ENCODE results near the gene METRNL.
"Not testable (repeated sequence)": the region's sequence is repeated elsewhere in the genome, so short reads cannot be mapped to it uniquely, and the experiment has no call there.

The METRNL gene

DNA sequence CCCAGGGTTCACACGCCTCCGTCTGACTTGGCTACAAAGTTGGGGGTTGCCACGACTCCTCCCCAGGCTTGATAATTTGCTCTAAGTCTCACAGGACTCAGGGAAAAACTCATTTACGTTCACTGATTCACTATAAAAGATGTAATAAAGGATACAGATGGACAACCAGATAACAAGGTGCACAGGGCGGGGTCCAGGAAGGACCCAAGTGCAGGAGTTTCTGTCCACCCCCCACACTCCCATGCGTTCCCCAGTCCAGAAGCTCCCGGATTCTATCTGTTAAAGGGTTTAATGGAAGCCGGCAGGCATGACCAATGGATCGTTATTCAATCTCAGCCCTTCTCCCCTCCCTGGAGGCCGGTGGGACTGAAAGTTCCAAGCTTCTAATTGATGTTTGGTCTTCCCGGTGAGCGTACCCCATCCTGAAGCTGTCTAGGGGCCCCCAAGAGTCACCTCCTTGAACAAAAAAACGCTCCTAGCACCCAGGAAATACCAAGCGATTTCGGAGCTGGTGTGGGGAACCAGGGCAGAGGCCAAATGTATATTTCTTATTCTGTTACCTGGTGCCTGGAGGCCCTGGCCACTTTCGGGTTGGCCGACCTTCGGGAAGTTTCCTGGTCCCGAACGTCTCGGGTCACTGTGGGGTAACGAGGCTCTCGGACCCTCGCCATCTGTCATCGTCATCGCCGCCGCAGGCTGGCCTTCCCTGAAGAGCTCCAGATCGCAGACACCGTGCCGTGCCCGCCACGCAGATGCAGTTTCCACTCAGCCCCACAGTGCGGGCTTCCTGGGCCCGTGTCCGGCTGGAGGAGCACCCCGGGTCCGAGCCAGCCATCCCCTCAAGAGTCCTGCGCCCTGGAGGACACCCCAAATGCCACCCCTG, 13.5 kb upstream of the METRNL start:
- DNase-seq (ENCODE audit: low read depth in 2 of 3, low spot score in 2 of 3): no peak

DNA sequence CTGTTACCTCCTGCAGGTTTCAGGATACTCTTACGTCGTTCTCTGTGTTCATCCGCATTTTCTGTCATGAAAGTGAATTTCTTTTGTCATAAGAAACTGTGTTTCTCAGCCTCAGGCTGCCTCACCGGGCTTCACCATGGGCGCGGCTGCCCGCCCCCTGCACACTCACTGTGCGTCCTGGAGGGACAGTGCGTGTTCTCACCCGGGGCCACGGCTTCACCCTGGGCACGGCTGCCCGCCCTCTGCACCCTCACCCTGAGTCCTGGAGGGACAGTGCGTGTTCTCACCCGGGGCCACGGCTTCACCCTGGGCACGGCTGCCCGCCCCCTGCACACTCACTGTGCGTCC, 12.9 kb upstream of the METRNL start:
- DNase-seq (ENCODE audit: low read depth in 2 of 3, low spot score in 2 of 3): not testable (repeated sequence)

DNA sequence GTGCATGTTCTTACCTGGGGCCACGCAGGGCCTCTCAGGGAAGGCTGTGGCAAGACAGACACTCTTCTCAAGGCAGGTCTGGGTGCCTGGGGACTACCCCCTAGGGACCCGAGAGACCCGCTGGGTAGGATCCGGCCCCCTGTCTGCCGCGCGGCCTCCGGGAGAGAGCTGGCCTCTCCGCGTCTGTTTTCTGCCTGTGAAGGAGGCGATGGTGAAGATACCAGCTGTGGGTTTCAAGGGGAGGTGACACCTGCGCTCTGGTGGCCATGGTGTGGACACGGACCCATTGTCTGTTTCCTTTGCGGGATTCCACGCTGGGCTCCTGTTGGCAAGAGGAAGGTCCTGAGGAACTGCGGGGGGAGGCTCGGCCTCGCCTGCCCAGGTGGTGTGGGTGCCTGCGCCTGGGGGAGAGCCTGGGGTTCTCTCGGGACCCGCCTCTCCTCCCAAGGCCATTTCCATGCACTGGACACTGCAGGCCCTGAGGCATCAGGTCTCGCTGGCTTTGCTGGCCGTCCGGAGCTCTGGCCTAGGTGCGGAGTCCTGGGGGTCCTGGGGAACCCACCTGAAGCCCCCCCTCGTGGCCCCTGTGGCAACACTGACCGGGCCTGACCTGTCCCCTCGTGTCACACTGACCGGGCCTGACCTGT, 12.2 kb upstream of the METRNL start:
- no peak for DNase-seq (ENCODE audit: low read depth in 2 of 3, low spot score in 2 of 3)

DNA sequence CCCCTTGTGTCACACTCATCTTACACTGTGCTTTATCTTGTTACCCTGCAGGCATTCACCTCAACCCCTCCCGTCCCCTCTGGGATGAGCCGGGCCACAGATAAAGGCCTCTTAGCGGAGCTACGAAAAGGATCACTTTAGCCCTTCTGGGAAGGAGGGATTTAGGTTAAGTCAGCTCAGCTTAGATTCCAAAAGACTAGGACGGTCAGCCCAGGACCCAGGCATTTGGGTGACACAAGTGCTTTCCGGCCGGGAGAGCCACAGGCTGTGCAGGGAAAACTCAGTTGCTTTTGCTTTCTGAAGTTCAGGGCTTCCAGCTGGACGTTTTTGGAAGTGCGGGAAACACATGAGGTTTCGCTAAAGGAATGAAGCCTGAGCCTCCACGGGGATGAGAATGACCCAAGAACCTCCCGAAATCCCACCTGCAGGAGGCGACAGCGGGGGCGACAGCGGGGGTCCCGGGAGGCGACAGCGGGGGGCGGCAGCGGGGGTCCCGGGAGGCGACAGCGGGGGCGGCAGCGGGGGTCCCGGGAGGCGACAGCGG, 11.6 kb upstream of the METRNL start:
- no peak for DNase-seq (ENCODE audit: low read depth in 2 of 3, low spot score in 2 of 3)

DNA sequence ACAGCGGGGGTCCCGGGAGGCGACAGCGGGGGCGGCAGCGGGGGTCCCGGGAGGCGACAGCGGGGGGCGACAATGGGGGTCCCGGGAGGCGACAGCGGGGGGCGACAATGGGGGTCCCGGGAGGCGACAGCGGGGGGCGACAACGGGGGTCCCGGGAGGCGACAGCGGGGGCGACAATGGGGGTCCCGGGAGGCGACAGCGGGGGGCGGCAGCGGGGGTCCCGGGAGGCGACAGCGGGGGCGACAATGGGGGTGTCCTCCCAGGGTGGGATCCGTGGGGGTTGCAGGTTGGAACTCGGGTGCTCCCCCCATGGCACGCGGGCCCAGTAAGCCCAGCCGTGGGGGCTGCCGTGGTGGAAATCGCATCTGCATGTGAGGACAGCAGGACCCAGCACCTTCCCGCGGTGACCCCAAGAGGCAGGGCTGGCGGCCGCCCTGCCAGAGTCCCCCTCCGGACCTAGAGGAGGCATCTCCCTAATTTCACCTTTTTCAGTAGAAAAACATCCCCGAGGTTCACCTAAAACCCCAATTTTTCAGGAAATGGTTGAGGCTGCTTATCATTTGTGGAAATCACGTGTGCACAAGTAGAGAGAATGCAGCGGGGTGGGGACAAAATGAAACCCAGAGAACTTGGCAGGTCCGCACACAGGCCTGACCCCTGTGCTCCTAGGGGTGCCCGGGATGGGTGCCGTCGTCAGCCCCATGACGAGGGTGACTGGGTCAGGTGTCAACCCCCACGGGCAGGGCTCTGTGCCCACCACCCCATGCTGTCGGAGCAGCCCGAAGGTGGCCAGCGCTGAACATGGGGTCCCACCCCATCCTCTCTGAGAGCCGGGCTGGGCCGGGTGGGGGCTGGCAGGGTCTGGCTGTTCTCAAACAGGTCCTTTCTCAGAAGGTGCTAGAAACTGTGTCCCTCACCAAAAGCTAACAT, 10.5 kb upstream of the METRNL start:
- no peak for DNase-seq (ENCODE audit: low read depth in 2 of 3, low spot score in 2 of 3)

DNA sequence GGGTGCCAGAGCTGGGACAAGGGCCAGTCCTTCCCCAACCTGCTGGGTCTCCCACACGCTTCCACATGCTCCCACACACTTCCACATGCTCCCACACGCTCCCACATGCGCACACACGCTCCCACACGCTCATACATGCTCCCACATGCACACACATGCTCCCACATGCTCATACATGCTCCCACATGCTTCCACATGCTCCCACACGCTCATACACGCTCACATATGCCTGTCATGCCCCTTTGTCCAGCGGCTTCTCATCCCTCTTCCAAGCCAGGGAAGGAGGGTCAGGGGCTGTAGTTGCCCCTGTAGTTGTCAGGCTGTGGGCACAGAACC, 9.9 kb upstream of the METRNL start:
- DNase-seq (ENCODE audit: low read depth in 2 of 3, low spot score in 2 of 3): no peak

DNA sequence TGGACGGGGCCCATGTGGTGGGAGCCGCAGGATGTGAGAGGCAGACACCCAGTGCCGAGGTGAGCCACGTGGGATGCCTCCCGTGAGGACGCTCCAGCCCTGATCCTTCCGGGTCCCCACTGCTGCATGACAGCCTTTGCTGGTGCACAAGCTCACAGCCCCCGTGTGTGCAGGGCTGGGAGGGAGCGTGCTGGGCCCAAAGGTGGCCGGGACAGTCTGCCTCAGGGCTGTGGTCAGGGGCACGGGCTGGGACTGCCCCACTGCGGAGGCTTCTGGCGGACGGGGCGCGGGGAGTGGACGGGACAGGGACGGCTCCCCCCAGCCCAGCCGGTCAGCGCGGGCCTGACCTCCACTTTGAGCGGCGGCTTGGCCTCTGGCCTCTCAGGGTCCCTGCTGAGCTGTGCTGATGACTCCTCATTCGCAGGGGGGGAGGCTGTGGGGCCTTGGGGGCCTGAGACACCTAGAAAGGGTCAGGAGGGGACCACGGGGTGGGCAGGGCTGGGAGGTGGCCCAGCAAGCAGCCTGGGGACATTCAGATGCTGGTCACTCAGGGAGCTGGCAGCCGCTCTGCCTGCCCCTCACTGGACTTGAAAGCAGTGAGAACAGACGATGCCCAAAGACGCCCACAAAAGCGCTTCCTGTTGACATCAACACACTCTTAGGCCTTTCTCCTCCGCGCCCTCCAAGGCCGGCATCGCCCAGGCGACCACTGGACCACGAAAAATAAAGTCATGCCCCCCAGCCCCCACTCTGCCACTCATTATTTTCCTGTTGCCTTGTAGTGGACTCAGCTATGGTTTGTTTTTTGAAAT, 9.3 kb upstream of the METRNL start:
- DNase-seq (ENCODE audit: low read depth in 2 of 3, low spot score in 2 of 3): no peak

DNA sequence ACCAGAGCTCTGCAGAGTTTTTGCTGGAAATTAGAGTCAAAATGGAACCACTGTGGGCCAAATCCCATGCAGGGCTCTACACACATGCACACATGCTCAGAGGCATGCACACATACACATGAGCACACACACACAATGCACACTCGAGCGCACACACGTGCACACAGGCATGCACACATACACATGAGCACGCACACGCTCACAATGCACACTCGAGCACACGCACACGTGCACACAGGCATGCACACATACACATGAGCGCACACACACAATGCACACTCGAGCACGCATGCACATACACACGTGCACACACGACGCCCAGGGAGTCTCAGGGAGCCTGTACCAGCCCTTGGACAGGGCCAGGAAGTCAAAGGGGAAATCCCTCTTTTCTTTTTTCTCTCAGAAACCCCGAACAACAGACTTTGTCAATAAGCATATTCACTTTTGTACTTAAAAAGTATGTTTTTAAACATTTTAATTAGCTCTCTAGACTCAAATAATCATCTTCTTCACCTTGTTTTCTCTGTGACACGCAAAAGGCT, 8.5 kb upstream of the METRNL start:
- no peak for DNase-seq (ENCODE audit: low read depth in 2 of 3, low spot score in 2 of 3)

DNA sequence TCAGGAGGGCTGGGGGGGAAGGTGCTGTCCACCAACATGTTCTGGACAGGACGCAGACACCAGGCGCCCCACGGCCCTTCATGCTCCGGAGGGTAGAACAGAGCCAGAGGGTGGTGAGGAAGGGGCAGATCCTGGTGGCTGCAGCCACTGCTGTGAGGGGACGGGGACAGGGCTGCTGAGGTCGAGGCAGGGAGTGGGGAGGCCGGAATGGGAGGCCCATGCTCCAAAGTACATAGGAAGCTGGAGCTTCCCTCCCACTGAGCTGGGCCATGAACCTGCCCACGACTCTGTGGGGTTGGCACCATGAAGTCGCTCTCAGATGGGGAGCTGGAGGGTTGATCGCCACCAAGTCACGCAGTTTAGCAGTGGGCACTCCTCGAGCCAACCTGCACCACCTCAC, 8.0 kb upstream of the METRNL start:
- DNase-seq (ENCODE audit: low read depth in 2 of 3, low spot score in 2 of 3): no peak

DNA sequence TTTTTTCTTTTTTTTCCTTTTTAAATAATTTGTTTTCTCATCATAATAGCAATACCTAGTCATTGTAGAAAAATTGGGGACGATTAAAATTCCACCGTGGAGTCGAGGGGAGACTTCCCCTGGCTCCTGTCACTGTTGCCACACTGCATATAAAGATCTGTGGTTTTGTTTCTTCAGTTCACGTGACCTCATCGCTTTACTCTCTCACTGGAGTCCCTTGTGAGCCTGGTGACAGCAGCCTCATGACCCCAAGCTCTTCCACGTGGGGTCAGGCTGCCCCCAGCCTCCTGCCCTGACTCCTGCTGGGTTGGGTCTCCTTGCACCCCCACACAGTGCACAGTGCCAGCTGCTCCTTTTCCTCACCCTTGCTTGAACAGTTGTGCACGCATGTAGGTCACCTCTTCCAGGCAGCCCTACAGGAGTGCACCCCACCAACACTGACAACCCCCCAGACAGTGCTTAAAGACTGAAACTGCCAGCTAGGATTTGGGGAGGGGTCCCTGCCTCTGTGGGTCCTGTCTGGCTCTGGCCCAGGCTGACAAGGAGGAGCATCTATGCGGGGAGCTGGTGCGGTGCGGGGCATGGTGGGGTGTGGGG, 7.3 kb upstream of the METRNL start:
- DNase-seq (ENCODE audit: low read depth in 2 of 3, low spot score in 2 of 3): no peak

DNA sequence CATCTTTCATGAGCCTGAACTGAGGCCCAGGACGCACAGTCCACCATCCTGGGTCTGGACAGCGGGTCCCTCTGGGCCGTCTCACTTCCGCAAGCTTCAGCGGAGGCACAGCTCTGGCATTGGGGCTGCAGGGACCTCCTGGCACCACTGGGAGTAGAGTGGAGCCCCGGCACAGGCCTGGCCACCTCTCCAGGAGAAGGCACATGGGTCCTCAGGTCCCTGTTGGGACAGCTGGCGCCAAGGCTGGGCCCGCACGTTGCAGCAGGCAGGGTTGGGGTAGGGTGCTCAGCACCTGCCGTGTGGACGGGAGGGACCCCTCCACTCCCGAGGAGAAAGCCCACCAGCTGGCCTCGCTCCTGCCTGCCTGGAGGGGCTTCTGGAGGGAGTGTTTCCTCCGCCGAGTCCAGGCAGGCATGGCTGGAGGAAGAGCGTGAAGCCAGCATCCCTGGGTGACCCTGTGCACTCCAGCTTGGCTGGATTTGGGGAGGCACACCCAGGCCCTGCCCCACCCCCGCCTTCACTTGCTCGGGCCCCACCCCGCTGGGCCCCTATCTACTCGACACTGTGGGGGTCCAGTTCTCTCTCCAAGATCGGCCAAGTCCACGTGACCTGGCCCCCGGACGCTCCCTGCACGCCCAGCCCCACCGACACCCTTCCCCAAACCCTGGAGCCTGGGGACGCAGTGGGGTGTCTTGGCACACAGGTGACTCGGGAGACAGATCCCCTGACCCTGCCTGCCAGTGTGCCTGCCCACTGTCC, 6.6 kb upstream of the METRNL start:
- DNase-seq (ENCODE audit: low read depth in 2 of 3, low spot score in 2 of 3): no peak

DNA sequence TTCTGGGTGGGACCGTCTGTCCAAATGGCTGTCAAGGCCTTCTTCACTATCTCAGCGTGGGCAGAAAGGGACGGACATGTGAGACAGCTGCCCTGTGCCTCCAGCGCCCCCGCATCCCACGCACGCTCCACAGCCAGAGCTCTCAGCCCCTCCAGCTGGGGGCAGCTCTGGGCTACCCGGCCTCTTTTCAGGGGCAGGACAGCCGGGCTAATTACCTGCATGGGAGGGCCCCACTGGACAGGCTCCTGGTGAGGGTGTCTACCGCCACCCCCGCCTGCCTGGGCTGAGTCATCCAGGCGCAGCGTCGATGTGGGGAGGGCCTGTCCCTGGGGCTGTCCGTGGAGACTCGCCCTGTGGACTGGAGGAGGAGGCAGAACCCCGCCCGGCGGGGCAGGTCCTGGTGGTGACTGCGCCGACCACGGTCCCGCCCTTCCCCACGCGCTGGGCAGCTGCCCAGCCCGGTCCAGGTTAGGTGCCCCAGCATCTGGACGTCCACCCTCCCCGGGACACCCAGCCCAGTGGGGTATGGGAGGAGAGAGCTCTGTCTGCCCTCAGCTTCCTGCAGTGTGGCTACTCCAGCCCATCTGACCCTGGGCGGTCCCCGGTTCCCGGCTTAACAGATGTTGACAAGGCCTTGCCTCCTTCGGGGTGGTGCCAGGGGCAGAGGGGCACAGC, 5.9 kb upstream of the METRNL start:
- DNase-seq (ENCODE audit: low read depth in 2 of 3, low spot score in 2 of 3): no peak

DNA sequence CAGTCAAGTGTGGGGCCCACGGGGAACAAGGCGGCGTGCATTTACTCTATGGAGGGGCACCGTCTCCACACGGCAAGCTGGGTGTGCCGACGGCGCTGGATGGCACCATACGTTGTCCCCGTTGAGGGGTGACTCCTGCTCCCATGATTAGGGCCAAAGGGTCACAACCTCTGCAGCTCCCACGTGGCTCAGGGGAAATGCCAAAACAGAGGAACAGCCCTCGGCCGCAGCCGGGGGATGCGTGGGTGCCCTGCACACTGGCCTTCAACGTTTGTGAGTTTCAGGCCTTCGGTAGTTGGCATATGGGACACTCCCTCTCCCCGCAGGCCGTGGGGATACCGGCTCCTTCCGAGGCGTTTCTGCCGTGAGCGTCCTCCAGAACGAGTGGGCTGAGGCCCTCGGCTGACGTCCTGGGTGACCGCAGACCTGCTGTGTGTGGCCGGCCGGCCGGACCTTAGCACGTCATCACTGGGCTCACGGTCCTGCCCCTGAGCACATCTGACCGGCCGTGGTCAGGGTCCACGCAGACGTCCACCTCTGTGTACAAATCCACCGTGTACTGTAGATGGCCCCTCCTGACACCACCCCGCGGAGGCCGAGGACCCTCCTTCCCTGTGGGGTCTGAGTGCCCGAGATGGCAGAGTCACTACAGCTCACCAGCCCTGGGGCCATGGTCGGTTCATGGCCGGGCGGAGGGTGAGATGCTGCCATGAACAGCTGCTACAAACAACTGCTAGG, 4.8 kb upstream of the METRNL start:
- no peak for DNase-seq (ENCODE audit: low read depth in 2 of 3, low spot score in 2 of 3)

DNA sequence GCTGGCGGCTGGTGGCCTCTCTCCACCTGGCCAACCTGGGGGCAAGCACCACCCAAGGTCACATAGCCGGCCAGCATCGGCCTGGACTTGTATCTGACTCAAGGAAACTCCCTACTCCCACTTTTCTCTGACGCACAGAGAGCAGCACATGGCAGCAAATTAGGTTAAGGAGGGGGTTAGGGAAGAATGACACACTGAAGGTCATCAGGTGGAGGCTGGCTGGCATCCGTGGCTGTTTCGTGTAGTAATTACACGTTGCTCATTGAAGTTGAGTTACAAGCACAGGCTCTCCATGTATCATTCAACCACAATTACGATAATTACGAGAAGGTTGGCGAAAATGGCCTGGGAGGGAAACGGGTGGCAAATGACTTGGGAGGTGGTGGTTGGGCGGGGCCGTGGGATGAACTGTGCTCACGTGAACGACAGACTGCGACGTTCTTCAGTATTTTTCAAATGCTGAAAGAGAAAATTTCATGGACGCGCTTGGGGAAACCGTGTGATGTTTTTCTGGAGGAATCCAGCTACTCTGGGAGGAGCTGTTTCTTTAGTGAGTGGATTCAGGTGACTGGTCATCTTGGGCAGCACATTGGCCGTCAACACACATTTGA, 4.0 kb upstream of the METRNL start:
- DNase-seq (ENCODE audit: low read depth in 2 of 3, low spot score in 2 of 3): no peak

DNA sequence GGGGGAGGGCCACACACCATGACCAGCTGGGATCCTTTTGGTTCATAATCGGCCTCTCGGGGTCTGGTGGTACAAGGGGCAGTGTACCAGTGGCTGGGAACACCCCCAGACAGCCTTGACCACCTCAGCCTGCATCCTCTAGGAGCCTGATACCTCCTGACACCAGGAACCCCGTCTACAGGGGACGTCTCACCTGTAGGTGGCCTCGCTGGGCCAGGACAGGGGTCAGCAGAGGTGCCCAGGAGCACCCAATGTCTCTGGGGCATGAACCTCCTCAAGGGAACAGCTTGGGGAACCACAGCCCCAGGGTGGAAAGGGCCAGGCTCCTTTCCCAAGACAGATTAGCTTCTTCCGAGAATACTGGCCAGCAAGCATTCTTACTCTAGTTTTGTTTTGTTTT, 2.5 kb upstream of the METRNL start:
- DNase-seq (ENCODE audit: low read depth in 2 of 3, low spot score in 2 of 3): no peak

DNA sequence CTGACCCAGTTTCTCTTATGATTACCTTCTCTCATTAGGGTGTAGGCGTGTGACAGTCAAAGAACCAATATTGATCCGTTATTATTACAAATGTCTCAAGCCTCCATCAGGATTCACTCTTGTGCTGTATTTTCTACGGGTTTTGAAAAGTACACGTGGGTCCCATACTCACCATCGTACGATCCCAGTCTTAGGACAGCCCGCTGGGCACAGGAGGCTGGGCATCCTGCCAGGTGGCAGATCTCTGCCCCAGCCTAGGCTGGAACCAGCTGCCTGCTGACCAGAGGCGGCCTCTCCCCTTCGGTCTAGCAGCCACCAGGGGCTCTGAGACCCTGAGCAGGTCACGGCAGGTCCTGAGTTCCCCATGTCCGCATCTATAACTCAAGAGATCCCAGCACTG, 2.0 kb upstream of the METRNL start:
- DNase-seq (ENCODE audit: low read depth in 2 of 3, low spot score in 2 of 3): no peak

DNA sequence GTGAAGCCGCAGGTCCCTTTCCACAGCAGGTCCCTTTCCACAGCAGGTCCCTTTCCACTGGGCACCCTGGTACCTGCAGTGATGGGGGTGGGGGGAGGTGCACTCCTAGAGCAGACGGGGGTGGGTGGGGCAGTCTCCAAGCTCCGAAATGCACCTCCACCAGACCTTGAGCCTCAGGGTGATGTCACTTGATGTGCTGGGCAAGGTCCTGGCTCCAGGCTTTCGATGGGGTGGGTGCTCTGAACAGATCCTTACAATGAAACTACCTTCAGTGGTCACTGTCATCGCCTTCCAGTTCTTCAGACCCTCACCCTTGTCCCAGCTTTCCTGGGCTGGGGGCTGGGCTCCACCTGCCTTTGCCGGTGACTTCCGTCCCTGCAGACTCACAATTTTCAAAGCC, 1.5 kb upstream of the METRNL start:
- no peak for DNase-seq (ENCODE audit: low read depth in 2 of 3, low spot score in 2 of 3)
